GM23338 (cell line): ENCODE data around the gene FOXO3. TPM values are rescaled to one million over a fixed set of nuclear protein-coding genes. Genes with fewer than 3 reads are reported as not detected.

Experiments
- ATAC-seq: fragments of 200-7000 bp; cut with Tn5 transposase; 3 replicates; pipeline ENCODE4 v1.9.1; 2020
- DNase-seq: peaks from one replicate; pipeline ENCODE4 v3.0.0-alpha.2; 2015; ENCODE audit warnings: low spot score
- H2AFZ ChIP-seq: fragments of 200-600 bp; sonication (generic); 2 replicates; pipeline ENCODE4 v1.8.0; 2016; ENCODE audit warnings: antibody characterized with exemption, mild to moderate bottlenecking, moderate library complexity
- H3F3A ChIP-seq: fragments of 200-600 bp; sonication (generic); replicated peaks from 2 replicates; pipeline ENCODE4 v1.8.0; 2017; ENCODE audit warnings: antibody characterized with exemption, mixed run types, low read depth
- H3K27ac ChIP-seq: fragments of 200-600 bp; sonication (generic); 2 replicates; pipeline ENCODE4 v1.6.1; 2016; ENCODE audit warnings: low read depth
- H3K27me3 ChIP-seq: fragments of 200-600 bp; sonication (generic); 2 replicates; pipeline ENCODE4 v1.8.0; 2016; ENCODE audit warnings: mild to moderate bottlenecking, mixed run types, moderate library complexity; ENCODE audit not compliant: insufficient read depth
- H3K36me3 ChIP-seq: fragments of 200-600 bp; sonication (generic); 2 replicates; pipeline ENCODE4 v1.8.0; 2016; ENCODE audit warnings: mild to moderate bottlenecking; ENCODE audit not compliant: insufficient read depth
- H3K4me1 ChIP-seq: fragments of 200-600 bp; sonication (generic); 2 replicates; pipeline ENCODE4 v1.8.0; 2016; ENCODE audit warnings: mild to moderate bottlenecking, moderate library complexity; ENCODE audit not compliant: insufficient read depth
- H3K4me2 ChIP-seq: fragments of 200-600 bp; sonication (generic); 2 replicates; pipeline ENCODE4 v1.7.1; 2017; ENCODE audit warnings: mixed run types
- H3K4me3 ChIP-seq: fragments of 200-600 bp; sonication (generic); 2 replicates; pipeline ENCODE4 v1.6.1; 2016; ENCODE audit warnings: mixed run types
- H3K79me2 ChIP-seq: fragments of 200-600 bp; sonication (generic); replicated peaks from 2 replicates; pipeline ENCODE4 v1.8.0; 2017; ENCODE audit warnings: mild to moderate bottlenecking; ENCODE audit not compliant: insufficient read depth
- H3K9me2 ChIP-seq: fragments of 200-600 bp; sonication (generic); 2 replicates; pipeline ENCODE4 v1.8.0; 2017; ENCODE audit not compliant: insufficient read depth
- H4K20me1 ChIP-seq: fragments of 200-600 bp; sonication (generic); replicated peaks from 2 replicates; pipeline ENCODE4 v1.8.0; 2017; ENCODE audit warnings: mild to moderate bottlenecking; ENCODE audit not compliant: insufficient read depth
- H3K27ac Mint-ChIP-seq: 2 replicates; pipeline ENCODE4 v1.8.0; 2020; ENCODE audit warnings: inconsistent platforms, mild to moderate bottlenecking, moderate library complexity, mixed read lengths
- H3K27me3 Mint-ChIP-seq: 3 replicates; pipeline ENCODE4 v1.8.0; 2022; ENCODE audit warnings: low read depth, mild to moderate bottlenecking, moderate library complexity, mixed read lengths, inconsistent platforms; ENCODE audit not compliant: insufficient read depth, poor library complexity
- H3K36me3 Mint-ChIP-seq: 3 replicates; pipeline ENCODE4 v1.8.0; 2021; ENCODE audit warnings: low read depth, mild to moderate bottlenecking, inconsistent platforms, moderate library complexity, mixed read lengths
- H3K4me1 Mint-ChIP-seq: 3 replicates; pipeline ENCODE4 v1.8.0; 2020; ENCODE audit warnings: mild to moderate bottlenecking, inconsistent platforms, mixed read lengths
- H3K4me3 Mint-ChIP-seq: 3 replicates; pipeline ENCODE4 v1.8.0; 2021; ENCODE audit warnings: moderate library complexity, mild to moderate bottlenecking, inconsistent platforms, mixed read lengths
- H3K9me3 Mint-ChIP-seq: 3 replicates; pipeline ENCODE4 v1.8.0; 2020; ENCODE audit warnings: moderate library complexity, mild to moderate bottlenecking, inconsistent platforms, mixed read lengths
- CREB1 ChIP-seq: fragments of 250-450 bp; sonication (Bioruptor Pico); IDR thresholded peaks from 2 replicates; pipeline ENCODE4 v1.5.0; 2020; ENCODE audit warnings: low read depth, mild to moderate bottlenecking, moderate library complexity
- EZH2 ChIP-seq: fragments of 200-600 bp; sonication (generic); IDR thresholded peaks from one replicate; pipeline ENCODE4 v1.8.0; 2017; ENCODE audit warnings: antibody characterized with exemption, mild to moderate bottlenecking, low read depth; ENCODE audit not compliant: unreplicated experiment
- JUNB ChIP-seq: IDR thresholded peaks from one replicate; pipeline ENCODE4 v1.6.1; 2016; ENCODE audit warnings: antibody characterized with exemption; ENCODE audit not compliant: unreplicated experiment
- NANOG ChIP-seq: IDR thresholded peaks from 2 replicates; pipeline ENCODE4 v1.6.1; 2016; ENCODE audit warnings: antibody characterized with exemption, borderline replicate concordance
- POLR2AphosphoS5 ChIP-seq: IDR thresholded peaks from 2 replicates; pipeline ENCODE4 v1.6.1; 2016; ENCODE audit warnings: antibody characterized with exemption, low read depth
- REST ChIP-seq: IDR thresholded peaks from one replicate; pipeline ENCODE4 v1.6.1; 2018; ENCODE audit warnings: antibody characterized with exemption; ENCODE audit not compliant: unreplicated experiment
- STAT1 ChIP-seq: IDR thresholded peaks from one replicate; pipeline ENCODE4 v1.6.1; 2016; ENCODE audit warnings: antibody characterized with exemption; ENCODE audit not compliant: unreplicated experiment
- ZNF331 ChIP-seq: fragments of 250-450 bp; sonication (Bioruptor Pico); IDR thresholded peaks from 2 replicates; pipeline ENCODE4 v1.5.0; 2020; ENCODE audit warnings: low read depth, mild to moderate bottlenecking, moderate library complexity
- ZNF462 ChIP-seq: fragments of 250-450 bp; sonication (Bioruptor Pico); IDR thresholded peaks from 2 replicates; pipeline ENCODE4 v1.5.0; 2020; ENCODE audit warnings: mild to moderate bottlenecking, moderate library complexity
- polyA plus RNA-seq: library from polyadenylated mRNA; unstranded; fragments of >200 nt; fragmentation: Nextera tagmentation; extraction: Ambion mirVana; gene quantifications from 2 replicates; pipeline ENCODE4 v1.2.1, GENCODE V29; 2016
- total RNA-seq: library from RNA; depleted of rRNA; stranded (reverse); fragments of >200 nt; shearing (Covaris generic); gene quantifications from 2 replicates; pipeline ENCODE4 v1.2.3, GENCODE V29; 2014
- TF ChIP-seq, protein P1 (sequence below): IDR thresholded peaks from 2 replicates; pipeline ENCODE4 v1.6.1; 2016; ENCODE audit warnings: antibody characterized with exemption

Gene FOXO3
- total and polyA plus RNA-seq, 2 experiments from 2014 or later: 9.8 to 20.2 TPM

DNA sequence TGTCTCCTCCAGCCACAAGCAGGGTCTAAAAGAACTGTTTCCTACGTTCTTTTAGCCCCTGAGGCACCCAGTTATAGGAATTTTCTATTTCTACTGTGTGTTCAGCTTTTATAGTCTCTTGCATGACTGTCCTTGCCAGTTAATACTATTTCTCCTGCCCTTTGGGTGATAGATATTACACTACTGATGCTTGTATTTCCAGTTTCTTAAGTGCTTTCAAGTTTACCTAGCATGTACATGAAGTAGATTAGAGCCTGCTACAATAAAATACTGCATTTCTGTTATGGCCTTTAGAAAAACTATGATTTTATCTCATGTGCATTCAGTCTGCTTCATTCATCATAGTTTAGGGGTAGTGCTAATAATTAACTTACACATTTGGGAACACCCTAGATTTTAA, 89.6 kb downstream of the FOXO3 start (continued):
- no peak for TF ChIP-seq REST

- peaks cover 32% of the 10 kb centered on the region for H3K4me1 ChIP-seq
- no peaks in the 10 kb centered on the region for H3K36me3 ChIP-seq
- Mint-ChIP-seq H3K4me1 (peaks cover 53% of the 10 kb centered on the region), H3K36me3 (no peaks in the 10 kb centered on the region), H3K27me3 (peaks cover 5% of the 10 kb centered on the region), H3K27ac (no peak overlapping the region), H3K4me3 (no peak overlapping the region), H3K9me3 (no peaks in the 10 kb centered on the region)
- H3K27me3 ChIP-seq: no peaks in the 10 kb centered on the region
- H3K9me2 ChIP-seq: no peaks in the 10 kb centered on the region
- no peaks in the 10 kb centered on the region; the same call in 1 of the 2 replicates for H4K20me1 ChIP-seq
- H3F3A ChIP-seq: no peaks in the 10 kb centered on the region
- H3K4me3 ChIP-seq: no peak overlapping the region
- ATAC-seq (peak; percentile 20; the same call in 1 of the 3 replicates), DNase-seq (no peak)
- TF ChIP-seq, protein P1, sequence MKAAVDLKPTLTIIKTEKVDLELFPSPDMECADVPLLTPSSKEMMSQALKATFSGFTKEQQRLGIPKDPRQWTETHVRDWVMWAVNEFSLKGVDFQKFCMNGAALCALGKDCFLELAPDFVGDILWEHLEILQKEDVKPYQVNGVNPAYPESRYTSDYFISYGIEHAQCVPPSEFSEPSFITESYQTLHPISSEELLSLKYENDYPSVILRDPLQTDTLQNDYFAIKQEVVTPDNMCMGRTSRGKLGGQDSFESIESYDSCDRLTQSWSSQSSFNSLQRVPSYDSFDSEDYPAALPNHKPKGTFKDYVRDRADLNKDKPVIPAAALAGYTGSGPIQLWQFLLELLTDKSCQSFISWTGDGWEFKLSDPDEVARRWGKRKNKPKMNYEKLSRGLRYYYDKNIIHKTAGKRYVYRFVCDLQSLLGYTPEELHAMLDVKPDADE: no peak
- TF ChIP-seq ZNF462 (CRISPR knock-in tag) (no peak), NANOG (no peak), EZH2 (no peak), STAT1 (no peak), JUNB (no peak), CREB1 (no peak), ZNF331 (CRISPR knock-in tag) (no peak), POLR2AphosphoS5 (no peak)
- no peak overlapping the region; the same call in 1 of the 2 replicates for H3K27ac ChIP-seq
- no peak overlapping the region for H3K4me2 ChIP-seq
- H2AFZ ChIP-seq: no peak overlapping the region
- H3K79me2 ChIP-seq: peaks cover 22% of the 10 kb centered on the region
Measured at GRCh38 chr6:108650781-108651180, 90.1 kb downstream of the FOXO3 start.
